Right cardiac atrium (tissue), 5 donors: ENCODE measurements around the gene SHLD3. TPM values are rescaled to one million over a fixed set of nuclear protein-coding genes. Genes with fewer than 3 reads are reported as not detected.
A peak's percentile ranks its signal among the peaks of the same experiment; 100 is the strongest.
"Not testable (repeated sequence)": the region's sequence is repeated elsewhere in the genome, so short reads cannot be mapped to it uniquely, and the experiment has no call there.

Experiments
- ATAC-seq, 2 donors: fragments of 200-7000 bp; cut with Tn5 transposase; one replicate each; pipeline versions ENCODE4 v1.8.0 to v1.9.1; 2020; ENCODE audit warnings: moderate library complexity in 2 of 2, mild to moderate bottlenecking in 1 of 2
- DNase-seq, 3 donors: peaks; one replicate each; pipeline ENCODE4 v3.0.0-alpha.2; 2020
- H3K27ac ChIP-seq: one replicate; pipeline ENCODE4 v1.5.1; 2013; ENCODE audit warnings: mild to moderate bottlenecking, low read length, control low read depth, moderate library complexity
- H3K27me3 ChIP-seq: one replicate; pipeline ENCODE4 v1.6.1; 2013; ENCODE audit not compliant: control insufficient read depth, insufficient read depth
- H3K4me1 ChIP-seq: one replicate; pipeline ENCODE4 v1.6.1; 2013; ENCODE audit warnings: low read length; ENCODE audit not compliant: control insufficient read depth, insufficient read depth
- H3K4me3 ChIP-seq: one replicate; pipeline ENCODE4 v1.5.1; 2013; ENCODE audit warnings: low read length, control low read depth
- H3K9me3 ChIP-seq: one replicate; pipeline ENCODE4 v1.6.1; 2013; ENCODE audit warnings: low read length; ENCODE audit not compliant: control insufficient read depth
- WGBS: extraction: QIAGEN DNeasy Blood & Tissue Kit; methylation state at CpG from one replicate; pipeline ENCODE4 v1.1.7; 2013; 5-methylcytosine and 5-hydroxymethylcytosine counted together
- intact Hi-C, 4 donors: fragments of 100-400 bp; cut with DNase I; formaldehyde crosslinking; loops; one replicate each; pipeline versions ENCODE4 v1.11.0 to v1.14.0; 2022 to 2023
- polyA plus RNA-seq: library from polyadenylated mRNA; stranded (reverse); fragments of 200-250 nt; gene quantifications from one replicate; pipeline ENCODE4 v1.2.3, GENCODE V29; 2013
- total RNA-seq, 4 donors: library from RNA; stranded (reverse); fragmentation: NEBNext Ultra II Directional; extraction: Animal tissue kit (Norgen Biotek cat#: 25700); gene quantifications; one replicate each; pipeline ENCODE4 v1.2.1, GENCODE V29; 2021
- donor health status: healthy with polysubstance abuse.
- donor health status: DM: no; HTN: yes; CAD: no.
- donor health status: DM: no; HTN: no; CAD: no.
- donor health status: DM: no; HTN: yes; CAD: no; lungs with severe emphysema.
- donor health status: DM: yes; HTN: yes; CAD: no.

SHLD3 gene
- total and polyA plus RNA-seq, 5 donors, result 1.5 to 2.6 (median 2.1) TPM

DNA sequence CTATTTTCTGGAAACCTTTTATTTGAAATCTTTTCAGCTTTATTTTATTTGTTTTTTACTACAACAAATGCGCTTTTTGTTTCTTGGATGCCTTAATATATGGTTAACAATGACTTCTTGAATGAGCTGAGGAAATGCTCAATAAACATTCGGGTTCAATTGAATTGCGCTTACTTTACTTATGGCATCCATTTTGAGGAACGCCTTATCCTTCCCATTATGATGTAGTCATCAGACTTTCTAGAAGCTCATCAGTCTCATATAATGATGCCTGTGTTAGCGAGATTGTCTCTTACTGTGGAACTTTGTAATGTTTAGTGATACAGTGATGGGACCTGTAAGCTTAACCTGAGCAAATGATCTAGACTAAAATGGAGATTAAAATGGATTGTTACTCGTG is 916 bp downstream of the SHLD3 start:
- H3K4me1 ChIP-seq, result no peaks in the 10 kb centered on the region
- H3K27me3 ChIP-seq, result no peaks in the 10 kb centered on the region
- H3K9me3 ChIP-seq, result no peaks in the 10 kb centered on the region
- WGBS, result 60% methylated on average over 6 of the region's 6 CpGs
- intact Hi-C loops, result no loop called here
- no peak overlapping the region for H3K27ac ChIP-seq
- H3K4me3 ChIP-seq, result peak overlapping the region; percentile 87
- DNase-seq (no peak), ATAC-seq (no peak)

- no peak overlapping the region for H3K4me3 ChIP-seq
- no peaks in the 10 kb centered on the region for H3K9me3 ChIP-seq
- no peaks in the 10 kb centered on the region for H3K4me1 ChIP-seq
- no peak overlapping the region for H3K27ac ChIP-seq
- no peak for DNase-seq
- no peaks in the 10 kb centered on the region for H3K27me3 ChIP-seq
- intact Hi-C loops, result no loop called here
- ATAC-seq, result no peak
Observed at GRCh38 chr5:65630981-65631380, 6.2 kb downstream of the SHLD3 start.

DNA sequence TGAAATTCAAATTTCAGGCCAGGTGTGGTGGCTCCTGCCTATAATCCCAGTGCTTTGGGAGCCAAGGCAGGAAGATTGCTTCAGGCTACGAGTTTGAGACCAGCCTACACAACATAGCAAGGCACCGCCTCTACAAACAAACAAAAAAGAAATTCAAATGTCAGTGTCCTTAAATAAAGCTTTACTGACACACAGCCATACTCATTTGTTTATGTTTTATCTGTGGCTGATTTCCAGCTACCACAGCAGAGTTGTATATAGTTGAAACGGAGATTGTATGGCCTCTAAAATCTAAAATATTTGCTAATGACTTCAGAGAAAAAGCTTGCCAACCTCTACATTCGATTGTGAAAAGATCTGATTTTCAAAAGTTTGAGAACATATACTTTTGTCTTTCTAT is 15.4 kb downstream of the SHLD3 start:
- Histone ChIP-seq H3K9me3 (no peaks in the 10 kb centered on the region), H3K27me3 (no peaks in the 10 kb centered on the region), H3K27ac (no peak overlapping the region), H3K4me1 (no peaks in the 10 kb centered on the region), H3K4me3 (no peak overlapping the region)
- DNase-seq (no peak), ATAC-seq (no peak)
- intact Hi-C loops, result no loop called here
- 97% methylated on average over 4 of the region's 4 CpGs for WGBS

DNA sequence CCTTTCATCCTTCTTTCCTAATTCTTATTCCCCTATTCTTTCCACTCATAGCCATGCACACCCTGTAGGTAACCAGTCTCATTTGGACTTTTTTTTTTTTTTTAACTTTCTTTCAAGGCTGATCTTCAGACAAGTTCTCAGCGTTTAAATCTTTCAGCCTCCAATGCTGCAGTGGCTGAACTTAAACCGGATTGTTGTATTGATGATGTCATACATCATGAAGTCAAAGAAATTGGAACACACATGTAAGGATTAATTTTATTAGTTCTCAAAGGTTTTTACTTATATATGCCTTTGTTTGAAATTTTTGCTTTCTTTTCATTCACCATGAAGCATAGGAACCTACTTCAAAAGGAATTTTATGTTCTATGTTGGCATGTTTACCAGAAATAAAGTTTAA is 22.1 kb downstream of the SHLD3 start:
- Histone ChIP-seq H3K9me3 (no peaks in the 10 kb centered on the region), H3K27me3 (no peaks in the 10 kb centered on the region), H3K4me1 (no peaks in the 10 kb centered on the region), H3K4me3 (no peak overlapping the region), H3K27ac (no peak overlapping the region)
- DNase-seq (no peak), ATAC-seq (no peak)
- 89% methylated on average over 2 of the region's 2 CpGs for WGBS
- intact Hi-C loops, result no loop called here

- no peak for ATAC-seq
- no peak for DNase-seq
- H3K27me3 ChIP-seq, result no peaks in the 10 kb centered on the region
Observed at GRCh38 chr5:65647941-65648340, 23.1 kb downstream of the SHLD3 start.

DNA sequence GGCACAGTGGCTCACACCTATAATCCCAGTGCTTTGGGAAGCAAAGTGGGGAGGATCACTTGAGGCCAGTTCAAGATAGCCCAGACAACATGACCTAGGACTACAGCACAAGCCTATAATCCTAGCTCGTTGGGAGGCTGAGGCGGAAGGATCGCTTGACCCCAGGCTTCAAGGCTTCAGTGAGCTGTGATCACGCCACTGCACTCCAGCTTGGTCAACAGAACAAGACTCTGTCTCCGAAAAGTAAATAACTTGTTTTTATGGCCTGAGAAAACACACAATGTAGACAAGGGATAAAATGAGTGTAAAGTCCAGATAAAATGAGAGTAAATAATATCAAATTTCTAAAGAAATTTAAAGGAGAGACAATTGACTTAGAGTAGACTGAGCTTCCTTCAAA is 26.3 kb downstream of the SHLD3 start:
- intact Hi-C loops, result no loop called here
- Histone ChIP-seq H3K9me3 (no peaks in the 10 kb centered on the region), H3K4me1 (no peaks in the 10 kb centered on the region), H3K4me3 (no peak overlapping the region), H3K27ac (no peak overlapping the region), H3K27me3 (no peaks in the 10 kb centered on the region)
- WGBS, result 75% methylated on average over 5 of the region's 5 CpGs
- ATAC-seq (no peak), DNase-seq (no peak)

More at GRCh38 chr5:65647941-65648340, 23.1 kb downstream of the SHLD3 start:
- no peaks in the 10 kb centered on the region for H3K4me1 ChIP-seq
- H3K4me3 ChIP-seq, result no peak overlapping the region
- intact Hi-C loops, result no loop called here
- no peak overlapping the region for H3K27ac ChIP-seq
- H3K9me3 ChIP-seq, result no peaks in the 10 kb centered on the region

DNA sequence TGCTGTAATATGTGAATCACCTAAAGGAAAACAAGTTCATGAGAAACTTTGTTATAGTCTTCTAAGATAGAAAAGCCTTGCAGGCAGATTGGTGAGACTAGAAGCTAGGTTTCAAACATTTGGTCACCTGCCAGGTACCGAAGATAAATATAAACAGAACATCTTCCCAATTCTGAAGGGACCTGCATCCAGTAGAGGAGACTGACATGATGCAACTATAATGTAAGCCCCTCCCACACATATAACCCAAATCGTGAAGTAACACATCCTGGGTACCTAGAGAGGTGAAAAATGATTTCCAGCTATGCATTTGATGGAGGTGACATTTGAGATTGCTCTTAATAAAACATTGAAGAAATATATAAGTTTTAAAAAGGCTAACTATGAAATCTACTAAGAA is 29.9 kb downstream of the SHLD3 start:
- Histone ChIP-seq H3K27ac (no peak overlapping the region), H3K4me3 (no peak overlapping the region), H3K4me1 (no peaks in the 10 kb centered on the region), H3K27me3 (no peaks in the 10 kb centered on the region), H3K9me3 (no peaks in the 10 kb centered on the region)
- intact Hi-C loops, result no loop called here
- 85% methylated on average over 2 of the region's 2 CpGs for WGBS
- no peak for ATAC-seq
- DNase-seq, result no peak

DNA sequence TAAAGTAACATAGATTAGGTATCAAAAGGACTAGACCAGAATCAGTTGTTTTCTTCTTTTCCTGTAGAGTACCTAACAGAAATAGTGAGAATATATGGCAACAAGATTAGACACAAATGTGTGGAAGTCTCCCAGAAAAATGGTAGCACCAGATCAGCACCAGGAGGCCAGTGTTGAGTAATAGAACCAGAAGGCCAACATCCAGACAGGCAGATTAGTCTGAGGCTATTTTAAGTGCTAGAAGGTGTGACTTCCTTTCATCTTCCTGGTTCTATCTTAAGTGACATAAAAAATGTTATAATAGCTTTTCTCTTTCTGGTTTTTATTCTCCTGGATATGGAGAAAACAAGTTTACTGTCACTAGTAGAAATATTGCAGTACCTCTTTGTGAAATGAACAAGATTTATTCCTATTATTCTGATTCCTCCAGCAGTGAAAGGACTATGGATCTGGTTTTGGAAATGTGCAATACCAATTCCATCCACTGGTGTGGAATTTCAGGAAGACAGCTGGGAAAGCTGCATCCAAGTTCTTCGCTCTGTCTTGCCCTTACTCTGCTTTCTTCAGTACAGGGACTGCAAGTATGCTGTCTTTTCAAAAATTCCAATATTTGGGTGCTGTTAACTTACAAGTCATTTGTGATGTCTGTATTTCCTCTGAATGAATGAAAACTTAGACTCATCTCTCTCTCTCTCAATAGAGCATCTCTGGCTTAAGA is 39.1 kb downstream of the SHLD3 start:
- no peak overlapping the region for H3K4me3 ChIP-seq
- no peaks in the 10 kb centered on the region for H3K9me3 ChIP-seq
- H3K4me1 ChIP-seq, result no peaks in the 10 kb centered on the region
- intact Hi-C loops, result no loop called here
- ATAC-seq (peak in 1 of 2 donors; percentile 41), DNase-seq (no peak)
- no peak overlapping the region for H3K27ac ChIP-seq
- H3K27me3 ChIP-seq, result no peaks in the 10 kb centered on the region
- WGBS, result 73% methylated on average over 1 of the region's 1 CpG

- Histone ChIP-seq H3K4me3 (no peak overlapping the region), H3K9me3 (no peaks in the 10 kb centered on the region), H3K27me3 (no peaks in the 10 kb centered on the region), H3K27ac (no peak overlapping the region), H3K4me1 (no peaks in the 10 kb centered on the region)
- WGBS, result 73% methylated on average over 7 of the region's 7 CpGs
- intact Hi-C loops, result no loop called here
- DNase-seq (no peak), ATAC-seq (no peak)
Observed at GRCh38 chr5:65668696-65669095, 43.9 kb downstream of the SHLD3 start.

- ATAC-seq (no peak), DNase-seq (no peak)
- WGBS, result 85% methylated on average over 1 of the region's 1 CpG
- no peaks in the 10 kb centered on the region for H3K4me1 ChIP-seq
- intact Hi-C loops, result no loop called here
- no peaks in the 10 kb centered on the region for H3K27me3 ChIP-seq
- no peaks in the 10 kb centered on the region for H3K9me3 ChIP-seq
- H3K27ac ChIP-seq, result no peak overlapping the region
- no peak overlapping the region for H3K4me3 ChIP-seq
Observed at GRCh38 chr5:65672796-65673195, 48.0 kb downstream of the SHLD3 start.

- intact Hi-C loops, result no loop called here
- DNase-seq (no peak), ATAC-seq (no peak)
- H3K9me3 ChIP-seq, result no peaks in the 10 kb centered on the region
- H3K27me3 ChIP-seq, result no peaks in the 10 kb centered on the region
- no peaks in the 10 kb centered on the region for H3K4me1 ChIP-seq
- H3K4me3 ChIP-seq, result no peak overlapping the region
- H3K27ac ChIP-seq, result no peak overlapping the region
Observed at GRCh38 chr5:65674749-65675148, 49.9 kb downstream of the SHLD3 start.

DNA sequence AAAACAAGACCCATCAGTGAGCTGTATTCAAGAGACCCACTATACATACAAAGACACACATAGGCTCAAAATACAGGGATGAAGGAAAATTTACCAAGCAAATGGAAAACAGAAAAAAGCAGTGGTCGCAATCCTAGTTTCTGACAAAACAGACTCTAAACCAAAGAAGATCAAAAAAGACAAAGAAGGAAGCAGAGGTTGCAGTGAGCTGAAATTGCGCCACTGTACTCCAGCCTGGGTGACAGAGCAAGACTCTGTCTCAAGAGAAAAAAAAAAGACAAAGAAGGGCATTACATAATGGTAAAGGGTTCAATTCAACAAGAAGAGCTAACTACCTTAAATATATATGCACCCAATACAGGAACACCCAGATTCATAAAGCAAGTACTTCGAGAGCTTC is 51.2 kb downstream of the SHLD3 start:
- H3K27me3 ChIP-seq, ATAC-seq, H3K27ac ChIP-seq, intact Hi-C loops, DNase-seq, H3K9me3 ChIP-seq, H3K4me3 ChIP-seq, H3K4me1 ChIP-seq: not testable (repeated sequence)
- 91% methylated on average over 3 of the region's 3 CpGs for WGBS
